Urothelium cell line (cell line): ENCODE results near the gene CELSR1.

Experiments
- DNase-seq: peaks from one replicate; pipeline ENCODE4 v3.0.0; 2011; ENCODE audit warnings: low spot score, mixed read lengths
- FAIRE-seq: peaks from 2 replicates; lab custom pipeline; 2011; peaks lifted over from hg19 to GRCh38; lab: Jason Lieb, UNC

The CELSR1 gene

DNA sequence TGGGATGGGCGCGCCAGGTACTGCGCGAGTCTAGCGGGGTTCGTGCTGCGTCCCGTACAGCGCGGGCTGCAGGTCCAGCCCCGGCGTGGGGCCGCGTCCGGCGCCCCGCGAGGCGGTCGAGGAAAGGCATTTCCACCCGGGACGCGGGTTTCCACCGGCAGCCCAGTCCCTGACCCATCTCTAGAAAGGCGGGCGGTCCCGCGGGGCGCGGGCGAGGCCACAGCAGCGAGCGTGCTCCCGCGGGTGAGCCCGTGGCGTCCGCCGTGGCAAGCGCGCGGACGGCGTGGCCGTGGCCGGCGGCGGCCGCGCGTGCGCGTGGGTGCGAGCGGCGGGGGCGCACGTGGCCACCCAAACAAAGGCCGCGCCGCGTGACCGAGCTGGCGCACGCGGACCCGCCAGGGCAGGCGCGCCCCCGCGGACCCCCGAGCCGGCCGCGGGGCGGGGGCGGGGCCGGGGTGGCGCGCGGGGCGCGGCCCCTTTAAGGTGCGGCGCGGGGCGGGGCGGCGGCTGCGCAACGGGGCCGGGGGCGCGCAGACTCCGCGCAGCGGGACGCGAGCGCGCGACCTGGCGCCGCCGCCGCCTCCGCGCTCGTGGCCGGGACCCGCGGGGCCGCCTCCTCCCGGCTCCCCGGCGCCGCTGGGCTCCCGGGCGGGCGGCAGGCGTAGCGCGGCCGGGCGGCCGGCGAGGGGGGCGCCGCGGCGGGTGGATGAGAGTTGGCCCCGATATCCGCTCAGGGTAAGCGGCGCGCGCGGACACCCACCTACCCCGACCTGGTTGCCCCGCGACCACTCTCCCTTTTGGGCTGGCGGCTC lies 39.3 kb upstream of the CELSR1 start:
- DNase-seq = peak; percentile 93
- FAIRE-seq = peak; percentile 82

DNA sequence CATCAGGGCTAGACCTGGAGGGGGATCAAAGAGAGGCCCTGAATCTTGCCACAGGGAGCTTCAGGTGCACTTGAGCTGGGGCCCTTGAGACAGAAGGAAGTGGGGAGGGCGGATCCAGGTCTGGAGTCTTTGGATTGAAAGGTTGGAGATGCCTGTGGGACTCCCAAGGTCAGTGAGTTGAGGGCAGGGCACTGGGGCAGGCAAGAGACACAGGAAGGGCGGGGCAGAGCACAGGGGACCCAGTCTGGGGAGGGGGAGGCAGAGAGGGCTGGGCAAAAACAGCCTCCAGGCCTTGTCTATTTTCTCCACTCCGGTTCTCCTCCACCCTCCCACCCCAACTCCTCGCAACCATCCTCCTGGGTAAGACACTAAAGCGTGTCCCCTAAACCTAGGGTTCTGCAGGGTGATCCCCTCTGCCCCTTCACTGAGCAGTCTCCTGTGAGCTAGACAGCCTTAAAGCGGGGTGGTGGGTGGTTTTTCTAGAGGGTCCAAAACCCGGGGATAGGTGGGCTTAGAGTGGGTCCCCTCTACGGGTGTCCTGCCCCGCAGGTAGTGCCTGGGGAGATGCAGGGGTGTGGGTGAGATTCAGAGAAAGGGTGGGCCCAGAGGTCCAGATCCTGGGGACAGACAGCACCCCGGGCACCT lies 38.6 kb upstream of the CELSR1 start:
- FAIRE-seq = no peak
- no peak for DNase-seq

DNA sequence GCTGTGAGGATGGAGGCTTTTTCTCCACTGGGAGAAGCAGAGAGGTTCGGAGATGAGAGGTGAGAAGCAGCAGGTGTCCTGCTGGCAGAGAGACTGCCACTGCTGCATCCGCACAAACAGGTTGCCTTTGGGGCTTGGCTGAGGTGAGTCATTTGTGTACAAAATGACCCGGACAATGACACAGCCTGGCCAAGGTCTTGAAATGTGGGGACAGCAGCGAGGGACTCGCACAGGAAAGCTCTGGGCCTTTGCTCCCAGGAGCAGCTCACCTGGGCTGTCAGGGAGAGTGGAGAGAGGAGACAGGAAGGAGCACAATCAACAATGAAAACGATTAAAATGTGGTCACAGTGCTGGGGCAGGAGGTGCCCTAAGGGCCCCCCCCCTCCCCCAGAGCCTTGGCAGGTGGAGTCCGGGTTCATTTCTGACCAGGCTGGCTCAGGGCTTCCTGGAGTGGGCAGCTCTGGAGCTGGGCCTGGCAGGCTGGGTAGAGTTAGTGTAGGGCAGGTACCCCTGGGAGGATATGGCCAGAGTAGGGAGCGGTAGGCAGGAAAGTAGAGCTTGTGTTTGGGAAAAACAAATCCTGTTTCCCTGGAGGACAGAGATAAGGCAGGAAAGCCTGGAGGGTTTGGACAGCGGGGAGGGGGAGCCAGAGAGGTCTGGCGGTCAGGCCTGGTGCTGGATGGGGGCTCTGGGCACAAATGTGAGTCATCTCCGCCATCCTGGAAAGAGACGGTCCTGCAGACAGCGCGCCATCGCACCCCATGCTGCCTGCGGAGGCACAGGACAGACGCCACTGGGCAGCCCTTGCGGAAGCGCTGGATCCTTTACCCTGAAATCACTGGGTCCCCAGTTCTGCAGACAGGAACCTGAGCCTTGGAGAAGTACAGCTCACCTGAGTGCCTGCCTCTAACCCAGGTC lies 37.8 kb upstream of the CELSR1 start:
- DNase-seq = no peak

DNA sequence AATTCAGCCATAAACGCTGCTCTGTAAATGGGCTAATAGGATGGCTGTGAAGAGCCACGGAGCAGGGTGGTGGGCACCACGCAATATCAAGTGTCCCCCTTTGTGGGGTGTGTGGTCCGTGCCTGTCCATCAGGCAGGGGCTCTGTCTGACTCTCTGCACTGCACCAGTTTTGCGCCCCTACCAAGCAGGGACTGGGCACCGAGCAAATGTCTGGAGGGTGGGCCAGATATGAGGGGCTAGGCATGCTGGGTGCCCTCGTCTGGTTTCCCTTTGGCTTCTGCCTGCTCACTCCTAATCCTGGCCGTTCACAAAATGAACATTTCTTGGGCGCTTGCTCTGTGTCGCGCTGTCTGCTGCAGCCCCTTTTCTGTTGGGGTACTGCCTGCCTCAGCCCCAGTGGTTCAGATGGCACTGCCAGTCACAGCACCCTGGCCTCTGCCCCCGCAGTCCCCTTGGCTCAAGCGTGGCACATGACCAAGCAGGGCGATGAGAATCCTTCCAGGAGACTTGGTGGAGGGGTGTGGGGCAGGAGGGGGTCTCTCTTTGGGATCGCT lies 37.1 kb upstream of the CELSR1 start:
- DNase-seq (no peak), FAIRE-seq (no peak)

More for the DNA sequence above, 37.8 kb upstream of the CELSR1 start:
- FAIRE-seq = no peak

DNA sequence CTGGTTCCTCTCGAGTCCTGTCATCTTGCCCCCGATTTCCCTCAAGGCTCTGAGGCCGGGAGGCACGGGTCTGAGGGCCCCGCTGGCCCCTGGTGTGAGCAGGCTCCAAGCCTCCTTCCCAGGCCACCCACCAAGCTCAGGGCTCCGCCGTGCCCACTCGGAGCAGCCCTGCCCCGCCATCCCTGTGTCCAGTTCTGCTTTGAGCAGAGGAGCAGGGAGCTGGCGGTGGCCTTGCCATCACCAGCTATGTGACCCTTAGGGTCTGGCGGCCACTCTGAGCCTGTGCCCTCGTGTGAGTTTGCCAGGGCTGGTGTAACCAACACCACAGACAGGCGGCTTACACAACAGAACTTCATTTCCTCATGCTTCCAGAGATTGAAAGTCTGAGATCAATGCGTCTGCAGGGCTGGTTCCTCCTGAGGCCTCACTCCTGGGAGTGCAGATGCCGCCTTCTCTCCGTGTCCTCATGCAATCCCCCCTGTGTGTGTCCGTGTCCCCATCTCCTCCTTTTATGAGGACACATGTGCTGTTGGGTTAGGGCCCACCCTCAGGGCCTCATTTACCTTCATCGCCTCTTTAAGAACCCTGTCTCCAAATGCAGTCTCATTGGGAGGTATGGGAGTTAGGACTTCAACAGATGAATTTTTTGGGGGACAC lies 36.5 kb upstream of the CELSR1 start:
- FAIRE-seq (no peak), DNase-seq (no peak)

DNA sequence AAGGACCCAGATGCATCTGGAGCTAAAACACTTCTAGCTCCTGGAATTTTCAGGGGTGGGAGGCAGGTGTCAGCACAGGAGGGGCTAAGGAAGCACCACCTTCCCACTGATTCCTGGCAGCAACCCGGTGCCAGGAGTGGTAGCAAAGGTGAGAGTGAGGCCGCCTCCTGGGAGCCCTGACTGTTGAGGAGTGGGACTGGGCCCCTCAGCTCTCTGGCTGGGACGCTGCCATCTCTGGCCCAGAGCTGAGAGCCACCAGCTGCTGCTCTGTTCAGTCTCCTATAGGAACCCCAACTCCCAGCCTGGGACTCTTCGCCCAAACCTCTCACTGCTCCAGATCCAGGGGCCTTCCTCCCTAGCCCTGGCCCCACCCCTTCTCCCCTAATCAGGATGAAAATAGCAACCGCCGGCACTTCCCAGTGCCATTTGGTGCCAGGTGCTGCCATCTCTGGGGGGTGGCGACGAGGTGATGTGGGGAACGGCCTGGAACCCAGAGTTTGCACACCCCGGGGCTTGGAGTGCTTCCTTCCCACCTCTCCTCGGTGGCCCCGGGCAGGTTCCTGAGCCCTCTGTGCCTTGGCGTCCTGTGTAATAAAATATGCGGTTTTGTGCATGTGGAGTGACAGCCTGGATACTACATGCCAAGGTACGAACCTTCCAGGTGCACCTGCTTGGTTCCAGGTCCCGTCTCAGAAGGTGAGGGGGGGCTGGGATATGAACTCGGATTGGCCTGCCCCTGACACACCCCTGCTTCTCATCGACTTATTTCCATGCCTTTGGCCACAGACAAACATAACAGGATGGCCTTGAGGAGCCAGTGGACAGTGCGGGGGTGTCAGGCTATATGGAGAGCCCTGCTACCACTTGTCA lies 35.7 kb upstream of the CELSR1 start:
- FAIRE-seq (no peak), DNase-seq (no peak)

DNA sequence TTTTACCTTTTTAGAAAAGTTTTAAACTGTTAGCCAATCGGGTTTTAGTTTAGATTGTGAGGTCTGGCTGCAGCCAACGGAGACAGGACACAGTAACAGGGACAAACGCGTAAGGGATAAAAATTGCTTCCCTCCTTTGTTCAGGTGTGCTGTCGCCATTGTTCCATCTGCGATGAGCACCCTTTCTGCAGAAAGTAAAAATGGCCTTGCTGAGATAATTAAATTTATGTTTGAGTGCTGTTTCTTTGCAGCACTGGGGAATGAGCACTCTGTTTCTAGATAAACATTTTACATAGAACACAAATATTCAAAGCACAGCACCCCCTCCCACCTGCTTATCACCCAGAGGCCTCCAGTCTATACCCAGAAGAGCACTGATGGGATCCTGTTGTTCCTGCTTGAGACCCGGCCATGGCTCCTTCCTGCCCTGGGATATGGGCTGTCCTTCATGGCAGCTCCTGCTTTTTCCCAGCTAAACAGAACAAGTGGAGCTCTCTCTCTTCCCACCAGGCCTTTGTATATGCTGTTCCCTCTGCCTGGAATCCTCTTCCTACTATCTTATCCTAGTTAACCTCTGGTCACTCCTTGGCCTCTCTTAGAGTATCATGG lies 34.3 kb upstream of the CELSR1 start:
- FAIRE-seq = no peak
- no peak for DNase-seq

DNA sequence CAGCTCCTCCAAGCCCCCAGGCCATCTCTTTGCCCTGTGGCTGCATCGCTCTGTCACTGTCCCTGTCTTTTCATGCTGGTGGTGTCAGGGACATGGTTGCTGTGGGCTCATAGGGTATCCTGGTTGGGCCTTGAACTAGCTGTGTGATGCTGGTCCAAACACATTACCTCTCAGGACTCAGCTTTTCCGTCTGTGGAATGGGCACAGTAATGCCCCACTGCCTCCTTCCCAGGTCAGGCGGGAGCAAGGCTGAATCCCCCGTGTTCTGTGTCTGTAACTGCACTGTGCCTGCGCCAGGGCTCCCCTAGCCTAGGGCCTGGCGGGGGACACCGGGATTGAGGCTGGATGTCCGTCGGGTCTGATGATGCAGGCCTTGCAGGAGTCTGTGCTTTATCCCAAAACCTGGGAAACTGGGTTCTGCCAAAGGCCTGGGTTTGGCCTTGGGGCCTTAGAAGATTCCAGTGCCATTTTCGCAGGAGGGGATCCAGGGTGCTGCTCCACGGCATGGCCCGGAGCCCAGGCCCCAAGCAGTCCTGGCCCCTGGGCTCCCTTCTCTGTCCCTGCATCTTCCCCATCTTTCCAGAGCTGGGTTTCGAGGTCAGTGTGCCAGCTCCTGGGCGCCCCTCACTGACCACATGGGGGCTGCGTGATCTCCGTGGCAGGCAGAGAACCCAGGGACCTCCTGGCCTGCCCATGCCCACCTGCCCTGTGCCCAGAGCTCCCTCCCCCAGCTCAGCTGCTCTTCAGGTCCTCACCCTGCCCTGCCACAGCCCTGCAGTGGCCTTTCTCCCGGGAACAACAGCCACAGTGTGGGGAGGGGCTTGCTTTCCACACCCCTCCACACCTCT lies 32.7 kb upstream of the CELSR1 start:
- no peak for DNase-seq
- no peak for FAIRE-seq

DNA sequence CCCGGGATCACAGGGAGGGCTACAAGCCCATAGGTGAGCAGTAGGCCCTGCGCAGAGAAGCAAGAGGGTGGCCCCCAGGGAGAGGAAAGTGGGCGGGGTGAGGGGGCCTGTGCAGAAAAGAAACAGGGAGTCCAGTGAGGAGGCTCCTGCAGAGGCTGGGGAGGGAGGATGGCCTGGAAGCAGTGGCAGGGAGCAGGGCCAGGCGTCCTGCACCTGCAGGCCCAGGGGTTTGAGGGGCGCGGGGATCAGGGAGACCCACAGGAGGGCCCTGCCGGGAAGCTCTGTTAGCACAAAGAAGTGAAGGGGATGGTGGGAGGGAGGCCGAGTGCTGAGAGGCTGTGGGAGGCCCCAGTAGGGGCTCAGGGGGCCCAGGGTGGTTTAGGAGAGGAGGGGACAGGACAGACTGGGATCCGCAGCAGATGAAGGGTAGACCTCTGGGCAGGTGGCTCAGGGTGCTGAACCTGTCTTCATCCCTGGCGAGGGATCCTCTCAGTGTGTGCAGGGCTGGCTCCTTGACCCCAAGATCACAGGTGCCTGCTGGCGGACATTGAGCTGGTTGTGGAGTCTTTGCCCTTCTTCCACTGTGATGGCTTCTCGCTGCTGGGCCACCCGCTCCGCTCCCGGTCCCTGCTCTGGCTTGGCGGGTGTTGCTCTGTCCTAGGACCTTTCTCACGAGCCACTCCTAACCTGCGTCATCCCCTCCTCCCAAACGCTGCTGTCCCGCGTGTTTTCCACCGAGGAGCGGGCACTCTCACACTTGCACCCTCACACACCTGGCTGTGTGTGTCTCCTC lies 31.8 kb upstream of the CELSR1 start:
- no peak for FAIRE-seq

DNA sequence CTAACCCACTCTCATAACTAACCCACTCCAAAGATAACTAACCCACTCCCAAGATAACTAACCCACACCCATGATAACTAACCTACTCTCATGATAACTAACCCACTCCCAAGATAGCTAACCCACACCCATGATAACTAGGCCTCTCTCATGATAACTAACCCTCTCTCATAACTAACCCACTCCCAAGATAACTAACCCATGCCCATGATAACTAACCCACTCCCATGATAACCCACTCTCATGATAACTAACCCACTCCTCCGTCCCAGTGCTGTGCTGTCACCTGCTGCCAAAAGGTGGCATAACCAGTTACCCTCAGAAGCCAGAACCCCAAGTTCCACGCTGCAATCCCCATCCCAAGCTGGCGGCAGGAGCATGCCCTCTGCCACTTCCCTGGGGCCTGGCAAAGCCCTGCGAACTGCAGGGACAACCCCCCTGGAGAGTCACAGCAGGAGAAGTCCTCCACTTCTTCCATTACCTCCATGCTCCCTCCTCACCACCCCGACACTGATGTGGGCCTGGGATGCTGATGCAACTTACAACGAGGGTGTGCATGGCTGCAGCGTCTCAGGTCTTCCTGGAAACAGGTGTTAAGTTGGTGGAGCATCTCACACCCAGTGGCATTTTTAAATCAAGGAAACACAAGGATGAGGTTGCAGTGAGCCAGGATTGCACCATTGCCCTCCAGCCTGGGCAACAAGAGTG lies 30.8 kb upstream of the CELSR1 start:
- DNase-seq = no peak
- FAIRE-seq = peak; percentile 79

More for the DNA sequence above, 31.8 kb upstream of the CELSR1 start:
- DNase-seq = no peak

DNA sequence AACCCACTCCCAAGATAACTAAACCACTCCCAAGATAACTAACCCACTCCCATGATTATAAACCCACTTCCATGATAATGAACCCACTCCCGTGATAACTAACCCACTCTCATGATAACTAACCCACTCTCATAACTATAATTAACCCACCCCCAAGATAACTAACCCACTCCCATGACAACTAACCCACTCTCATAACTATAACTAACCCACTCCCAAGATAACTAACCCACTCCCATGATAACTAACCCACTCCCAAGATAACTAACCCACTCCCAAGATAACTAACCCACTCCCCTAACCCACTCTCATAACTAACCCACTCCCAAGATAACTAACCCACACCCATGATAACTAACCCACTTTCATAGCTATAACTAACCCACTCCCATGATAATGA lies 30.1 kb upstream of the CELSR1 start:
- FAIRE-seq = peak; percentile 74
- no peak for DNase-seq

DNA sequence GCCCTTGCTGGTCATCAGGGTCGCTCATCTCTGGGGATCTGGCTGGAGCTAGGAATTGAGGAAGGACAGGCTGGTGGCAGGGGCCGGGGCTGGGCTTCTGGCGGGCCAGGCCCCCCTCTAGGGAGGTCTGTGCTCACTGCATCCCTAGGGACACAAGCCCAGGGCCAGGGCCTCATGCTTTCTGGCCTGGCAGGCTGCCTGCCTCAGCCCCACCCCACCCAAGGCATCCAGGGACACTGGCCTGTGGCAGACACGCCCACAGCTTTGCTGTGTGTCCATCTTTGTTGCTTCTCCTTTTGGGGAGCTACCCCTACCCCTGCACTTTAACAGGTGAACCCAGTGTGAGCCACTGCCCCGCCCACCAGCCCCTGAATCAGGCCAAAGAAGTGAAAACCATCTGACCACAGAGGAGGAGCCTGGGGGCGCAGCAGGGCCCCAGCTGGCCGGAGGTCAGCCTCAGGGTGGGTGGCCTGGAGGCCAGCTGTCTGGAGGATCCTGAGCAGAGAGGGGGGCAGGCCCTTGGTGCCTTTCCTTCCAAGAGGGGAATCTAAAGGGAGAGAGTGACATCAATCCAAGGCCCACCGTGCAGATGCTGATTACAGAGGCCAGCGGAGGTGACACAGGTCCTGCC lies 26.8 kb upstream of the CELSR1 start:
- FAIRE-seq (no peak), DNase-seq (no peak)

DNA sequence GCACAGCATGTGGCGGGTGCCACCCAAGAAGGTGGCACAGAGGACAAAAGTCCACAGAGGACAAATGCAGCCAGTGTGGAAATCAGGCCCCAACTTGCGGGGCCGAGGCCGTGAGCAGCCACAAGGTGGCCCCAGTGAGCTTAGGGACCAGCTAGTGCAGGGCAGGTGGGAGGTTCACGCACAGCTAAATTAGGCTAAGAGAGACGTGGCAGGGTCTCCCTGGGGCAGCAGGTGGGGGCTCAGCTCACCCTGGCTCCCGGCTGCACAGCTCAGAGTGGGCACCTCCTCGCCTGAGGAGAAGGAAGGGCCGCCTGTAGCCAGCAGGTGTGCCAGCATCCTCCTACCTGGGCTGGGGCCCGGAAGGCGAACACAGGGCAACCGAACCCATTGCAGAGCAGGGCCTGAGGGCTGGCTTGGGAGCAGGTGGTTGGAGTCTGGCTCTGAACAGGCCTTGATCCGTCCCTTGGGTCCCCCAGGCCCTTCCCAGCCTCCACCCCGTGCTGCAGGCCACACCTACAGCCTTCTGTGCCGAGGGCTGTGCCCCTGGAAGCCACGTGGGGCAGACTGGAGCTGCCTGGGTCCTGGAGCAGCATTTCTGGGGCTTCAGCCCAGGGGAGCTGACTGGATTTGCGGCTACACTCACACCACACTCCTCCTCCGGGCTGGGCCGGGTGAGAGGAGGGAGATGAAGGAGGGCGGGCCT lies 26.1 kb upstream of the CELSR1 start:
- DNase-seq (peak; percentile 74), FAIRE-seq (no peak)

DNA sequence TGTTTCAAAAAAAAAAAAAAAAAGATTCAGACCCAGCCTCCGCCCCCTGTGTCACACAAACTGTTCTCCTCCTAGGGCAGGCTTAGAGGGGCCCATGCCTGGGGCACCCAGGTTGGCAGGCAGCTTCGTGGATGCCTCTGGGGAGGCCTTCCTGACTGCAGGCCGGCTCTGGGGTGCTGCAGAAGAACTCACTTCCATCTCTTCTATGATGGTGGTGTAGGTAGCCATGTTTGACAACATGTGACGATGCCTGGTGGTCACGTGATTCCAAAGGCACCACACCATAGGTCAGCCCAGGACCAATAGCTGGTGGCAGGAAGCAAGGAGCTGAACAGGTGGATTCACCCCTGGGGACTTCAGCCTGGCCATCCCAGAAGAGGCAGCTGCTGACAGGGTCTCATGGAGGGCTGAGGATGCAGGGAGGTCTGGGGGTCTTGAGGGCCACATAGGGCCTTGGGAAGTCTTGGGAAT lies 24.1 kb upstream of the CELSR1 start:
- DNase-seq = no peak
- FAIRE-seq = no peak

DNA sequence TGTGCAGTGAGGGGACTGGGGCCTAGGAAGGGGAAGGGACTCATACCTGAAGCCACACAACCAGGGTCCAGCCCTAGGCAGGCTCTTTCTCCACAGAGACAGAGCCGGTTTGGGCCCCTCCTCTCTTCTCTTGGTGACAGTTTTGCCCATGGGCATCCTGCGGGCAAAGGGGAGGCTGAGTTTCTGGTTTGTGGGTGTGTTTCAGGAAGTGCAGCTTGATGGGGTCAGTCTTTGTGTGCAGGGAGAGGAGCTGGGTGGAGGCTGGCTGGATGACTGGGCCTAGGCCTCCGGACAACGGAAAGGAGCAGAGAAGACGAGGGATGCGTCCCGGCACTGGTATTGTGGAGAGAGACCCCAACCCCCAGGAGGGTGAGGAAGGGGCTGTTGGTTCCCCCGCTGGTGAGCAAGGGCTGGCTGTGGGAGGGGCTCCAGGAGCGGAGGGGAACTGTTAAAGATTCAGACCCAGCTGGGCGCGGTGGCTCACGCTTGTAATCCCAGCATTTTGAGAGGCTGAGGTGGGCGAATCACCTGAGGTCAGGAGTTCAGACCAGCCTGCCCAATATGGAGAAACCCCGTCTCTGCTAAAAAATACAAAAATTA lies 23.4 kb upstream of the CELSR1 start:
- no peak for FAIRE-seq
- DNase-seq = no peak
